ENCODE results near the gene CNR1. TPM values are rescaled to one million over a fixed set of nuclear protein-coding genes. Genes with fewer than 3 reads are reported as not detected.

Gene CNR1
- polyA plus RNA-seq, 1 donor, result 1.5 TPM

DNA sequence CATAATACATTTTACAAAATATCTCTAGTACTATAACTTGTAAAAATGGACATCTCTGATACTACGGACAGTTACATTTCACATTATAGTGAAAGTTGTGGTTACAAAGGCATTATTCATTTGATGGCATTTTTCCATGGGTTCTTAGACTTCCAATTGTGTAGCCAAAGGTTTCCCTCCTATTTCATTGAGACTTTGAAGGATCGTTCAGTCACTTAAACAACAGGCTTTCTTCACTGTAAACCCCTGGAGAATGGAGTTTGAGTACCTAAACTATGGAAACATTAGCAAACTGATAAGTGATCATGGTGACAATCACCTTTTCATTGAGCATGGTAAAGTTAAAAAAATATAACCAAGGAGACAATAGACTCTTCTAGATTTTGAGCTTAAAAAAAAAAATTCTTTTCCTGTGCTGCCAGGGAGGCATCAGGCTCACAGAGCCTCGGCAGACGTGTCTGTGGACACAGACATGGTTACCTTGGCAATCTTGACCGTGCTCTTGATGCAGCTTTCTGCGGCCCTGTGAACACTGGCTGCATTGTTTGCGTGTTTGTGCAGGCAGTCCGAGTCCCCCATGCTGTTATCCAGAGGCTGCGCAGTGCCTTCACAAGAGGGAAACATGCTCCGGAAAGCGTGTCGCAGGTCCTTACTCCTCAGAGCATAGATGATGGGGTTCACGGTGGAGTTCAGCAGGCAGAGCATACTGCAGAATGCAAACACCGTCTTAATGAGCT, 22.6 kb downstream of the CNR1 start:
- DNase-seq, result no peak

DNA sequence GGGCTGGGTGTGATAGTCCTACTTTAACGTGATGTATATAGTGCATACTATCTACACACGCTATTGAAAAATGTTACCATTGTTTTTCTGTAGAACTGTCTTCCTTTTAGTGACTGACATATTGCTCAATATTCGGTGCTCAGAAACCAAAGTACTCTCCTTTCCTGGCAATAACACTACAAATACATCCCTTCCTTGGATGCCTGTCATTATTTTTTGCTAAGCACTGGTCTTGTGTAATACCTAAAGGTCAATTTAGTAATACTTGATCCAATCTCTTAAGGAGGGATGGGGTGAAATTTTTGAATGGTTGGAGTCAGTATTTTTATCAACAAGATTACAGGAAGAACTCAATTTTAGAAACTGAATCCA, 23.9 kb downstream of the CNR1 start:
- no peak for DNase-seq

DNA sequence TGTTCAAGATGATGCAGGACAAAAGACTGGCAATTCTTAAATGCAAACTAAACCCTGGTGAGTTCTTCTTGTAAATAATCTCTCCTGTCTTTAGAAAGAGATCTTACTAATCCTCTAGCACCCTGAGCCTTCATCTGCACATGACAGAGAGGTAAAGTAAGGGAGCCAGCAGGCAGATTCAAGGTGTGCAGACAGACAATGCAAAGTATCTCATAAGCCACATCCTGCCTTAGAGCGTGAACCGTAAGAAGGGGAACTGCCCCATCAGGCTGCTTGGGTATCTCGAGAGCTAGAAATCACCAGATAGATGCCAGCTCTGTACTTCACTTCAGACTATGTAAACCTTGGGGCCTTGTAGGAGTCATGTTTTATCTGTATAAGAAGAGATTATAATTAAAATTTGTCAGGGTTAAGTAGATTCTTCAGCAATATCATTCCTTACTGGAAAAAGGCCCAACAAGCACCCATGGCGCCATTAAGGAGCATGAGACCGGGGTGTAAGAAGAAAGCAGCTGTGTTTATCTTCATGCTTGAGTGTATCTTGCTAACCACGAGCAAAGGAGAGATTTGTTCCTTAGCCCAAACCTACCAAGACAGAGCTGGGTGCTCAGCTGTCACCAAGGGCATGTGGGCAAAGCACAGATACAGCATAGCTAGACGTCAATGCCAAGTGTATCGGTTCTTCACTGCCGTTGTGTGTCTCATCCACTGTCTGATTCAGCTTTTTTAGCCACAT, 24.4 kb downstream of the CNR1 start:
- DNase-seq, result no peak

DNA sequence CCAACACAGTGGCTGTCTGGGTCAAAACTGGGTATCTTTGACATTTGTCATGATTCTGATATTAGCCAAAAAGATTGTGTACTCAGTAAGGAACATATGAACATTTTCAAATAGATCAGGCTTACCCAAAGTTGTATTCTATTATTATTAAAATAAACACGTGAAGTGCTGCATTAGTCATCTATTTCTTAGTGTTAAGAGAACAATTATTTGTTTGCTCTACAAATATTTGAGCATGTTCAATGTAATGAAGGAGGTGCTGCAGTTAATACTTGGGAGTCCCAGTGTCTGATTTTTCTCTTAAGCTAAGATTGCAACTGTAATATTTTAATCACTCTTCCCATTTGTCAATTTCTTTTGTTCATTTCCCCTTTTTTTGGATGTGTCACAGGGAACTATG, 28.2 kb downstream of the CNR1 start:
- no peak for DNase-seq

DNA sequence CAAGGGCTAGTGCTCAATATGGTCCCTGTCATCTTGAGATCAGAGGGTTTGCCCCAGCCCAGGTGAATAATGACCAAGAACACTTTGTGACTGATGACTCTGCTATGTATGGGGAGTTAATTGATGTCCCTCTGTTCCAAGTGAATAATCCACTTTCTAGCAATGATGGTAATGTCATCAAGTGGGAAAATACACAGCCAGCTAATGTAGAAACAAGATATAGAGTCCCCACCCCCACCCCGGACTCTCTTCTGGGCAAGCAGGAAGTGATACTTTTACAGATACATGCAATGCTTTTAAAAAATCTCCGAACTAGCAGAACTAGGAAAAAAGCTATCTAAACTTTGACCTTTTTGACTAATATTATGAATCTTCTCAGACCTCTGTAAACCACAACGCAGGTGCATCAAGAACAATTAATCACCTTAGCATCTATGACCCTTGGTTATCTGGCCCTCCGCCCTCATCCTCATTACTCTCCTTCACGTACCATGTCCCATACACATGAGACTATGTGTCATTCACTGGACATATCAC, 30.5 kb downstream of the CNR1 start:
- no peak for DNase-seq

DNA sequence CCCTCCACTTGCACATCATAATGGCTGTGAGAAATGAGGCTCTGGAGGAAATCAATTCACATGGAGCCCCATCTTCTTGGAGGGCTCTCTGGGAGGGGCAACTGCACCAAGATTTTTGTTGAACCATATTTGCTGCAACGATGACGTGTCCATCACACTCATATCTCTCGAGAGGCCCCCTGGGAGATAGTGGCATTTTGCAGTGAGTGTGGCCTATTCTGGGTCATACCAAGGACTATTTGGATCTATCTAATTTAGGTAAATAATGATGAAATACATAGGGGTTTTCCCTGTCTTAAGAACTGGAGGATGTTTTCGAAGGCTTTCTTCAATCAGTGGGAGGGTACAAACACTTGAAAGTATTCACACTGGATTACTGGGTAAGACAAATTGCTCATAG, 31.6 kb downstream of the CNR1 start:
- no peak for DNase-seq

DNA sequence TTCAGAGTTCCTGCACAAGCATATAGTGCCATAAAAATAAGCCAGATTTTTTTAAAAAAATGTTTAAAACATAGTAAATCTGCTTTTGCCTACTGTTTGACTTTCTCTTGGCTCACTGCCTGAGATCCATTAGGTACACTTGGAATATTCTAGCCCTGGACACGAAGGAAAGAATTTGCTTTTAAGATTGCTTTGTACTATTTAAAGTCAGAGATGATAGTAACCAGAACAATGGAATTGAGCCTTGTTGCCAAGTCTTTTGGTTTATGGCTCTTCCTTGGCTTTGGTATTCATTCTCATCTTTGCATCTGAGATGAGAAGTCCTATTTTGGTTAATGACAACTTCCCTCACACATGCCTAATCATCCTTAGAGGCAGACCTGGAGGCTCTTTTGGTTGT, 32.4 kb downstream of the CNR1 start:
- no peak for DNase-seq

DNA sequence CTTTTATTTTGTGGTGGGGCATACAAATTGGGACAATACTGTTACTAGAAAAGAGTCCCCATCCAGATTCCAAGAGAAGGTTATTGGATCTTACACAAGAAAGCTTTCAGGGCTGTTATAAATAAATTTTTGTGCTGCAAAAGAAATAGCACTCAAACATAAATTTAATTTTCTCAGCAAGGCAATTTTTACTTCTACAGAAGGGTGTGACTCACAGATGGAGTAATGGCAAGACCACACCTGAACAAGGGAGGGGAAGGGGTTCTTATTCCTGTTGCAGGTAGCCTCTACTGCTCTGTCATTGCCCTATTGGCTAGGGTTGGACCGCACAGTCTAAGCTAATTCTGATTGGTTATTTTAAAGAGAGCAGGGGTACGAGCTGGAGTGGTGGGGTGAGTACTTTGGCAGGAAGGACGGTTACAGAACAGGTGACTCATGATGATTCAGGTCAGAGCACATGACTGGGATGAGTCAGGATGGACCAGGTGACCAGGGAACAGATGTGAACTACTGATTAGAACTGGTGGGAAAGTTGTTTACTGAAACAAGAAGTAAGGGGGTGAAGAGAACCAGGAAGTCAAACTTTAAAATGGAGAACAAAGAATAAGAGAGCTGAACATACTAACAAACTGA, 41.1 kb downstream of the CNR1 start:
- DNase-seq, result no peak

DNA sequence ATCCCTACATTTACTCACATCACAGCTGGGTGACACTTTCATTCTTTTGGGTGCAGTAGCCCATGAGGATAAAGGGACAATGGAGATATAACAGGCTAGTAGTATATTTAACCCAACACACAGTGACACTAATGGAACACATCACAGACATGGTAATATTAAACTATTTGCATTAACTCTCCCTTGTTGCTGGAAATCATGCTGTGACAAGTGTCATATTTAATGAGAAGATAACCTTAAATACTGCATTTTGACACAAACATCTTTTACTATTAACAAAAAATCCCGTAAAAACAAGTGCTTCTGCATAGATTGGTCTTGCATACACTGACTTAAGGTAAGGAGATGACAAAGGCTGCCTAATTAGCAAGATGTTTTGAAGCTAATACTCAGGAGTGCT, 45.5 kb downstream of the CNR1 start:
- DNase-seq, result no peak

DNA sequence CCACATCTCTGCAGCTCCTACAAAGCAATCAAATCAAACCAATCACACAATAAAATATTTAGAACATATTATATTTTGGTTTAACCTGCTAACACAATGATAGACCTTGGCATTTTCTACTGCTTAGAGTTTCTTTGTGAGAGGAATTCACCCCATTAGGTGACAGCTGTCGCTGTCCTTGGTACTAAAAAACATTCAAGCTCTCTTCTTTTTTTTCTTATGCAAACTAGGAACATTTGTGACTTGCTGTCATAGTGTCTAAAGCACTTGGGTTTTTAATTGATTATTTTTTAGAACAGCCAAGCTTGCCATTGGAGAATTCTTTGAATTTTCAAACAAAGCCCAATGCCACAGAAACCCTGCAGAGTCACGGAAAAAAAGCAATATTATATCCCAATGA, 46.4 kb downstream of the CNR1 start:
- peak; percentile 57 for DNase-seq

DNA sequence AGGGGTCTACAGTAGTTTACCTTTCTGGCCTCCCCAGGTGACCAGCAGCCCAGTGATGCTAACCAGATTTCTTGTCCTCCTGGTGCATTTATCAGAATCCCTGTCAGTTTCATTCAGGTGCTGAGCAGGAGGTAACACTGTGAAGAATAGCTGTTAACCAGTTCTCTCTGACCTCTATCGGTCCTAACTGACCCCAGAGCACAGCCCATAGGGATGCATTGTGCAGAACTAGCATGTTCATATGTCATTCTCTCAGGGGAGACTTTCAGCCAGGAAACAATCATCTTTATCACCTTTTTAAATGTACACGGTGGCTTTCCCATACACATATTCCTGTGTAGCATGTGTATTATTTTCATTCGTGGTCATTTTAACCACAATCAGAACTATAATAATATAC, 49.9 kb downstream of the CNR1 start:
- DNase-seq, result no peak

DNA sequence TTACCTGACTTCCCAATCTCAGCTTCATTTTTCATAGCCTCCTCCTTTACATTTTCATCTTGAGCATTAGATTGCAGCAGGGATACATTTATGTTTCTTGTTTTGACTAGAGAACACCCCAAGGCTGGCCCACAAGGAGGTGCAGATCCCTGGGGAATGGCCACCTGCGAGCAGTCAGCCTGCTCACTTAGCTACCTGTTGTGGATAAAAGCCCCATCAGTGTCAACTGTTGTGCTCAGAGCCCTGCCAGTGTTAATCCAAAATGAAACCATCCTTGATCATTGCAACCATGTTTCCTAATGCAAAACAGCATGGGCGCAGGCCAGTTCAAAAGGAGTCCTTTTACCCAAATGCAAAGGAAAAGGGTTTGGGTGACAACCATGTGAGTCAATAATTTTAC, 50.8 kb downstream of the CNR1 start:
- no peak for DNase-seq

DNA sequence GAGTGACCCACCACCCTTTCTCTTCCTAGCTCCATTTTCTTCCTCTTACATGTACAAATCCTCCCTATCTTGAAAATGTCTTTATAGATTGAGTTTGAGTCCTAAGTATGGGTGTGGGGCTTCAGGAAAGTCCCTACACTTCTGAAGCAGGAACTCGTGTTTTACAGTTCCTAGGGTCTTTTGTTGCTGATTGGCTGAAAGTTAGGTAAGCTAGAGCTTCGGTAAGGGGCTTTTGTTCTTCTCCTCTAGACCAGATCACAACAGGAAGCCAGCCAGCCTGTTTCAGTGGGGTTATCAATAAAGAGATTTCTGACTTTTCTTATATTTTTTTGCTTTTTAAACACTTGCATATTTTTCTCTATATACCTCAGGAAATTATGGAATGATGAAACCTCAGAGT, 51.3 kb downstream of the CNR1 start:
- DNase-seq, result no peak

DNA sequence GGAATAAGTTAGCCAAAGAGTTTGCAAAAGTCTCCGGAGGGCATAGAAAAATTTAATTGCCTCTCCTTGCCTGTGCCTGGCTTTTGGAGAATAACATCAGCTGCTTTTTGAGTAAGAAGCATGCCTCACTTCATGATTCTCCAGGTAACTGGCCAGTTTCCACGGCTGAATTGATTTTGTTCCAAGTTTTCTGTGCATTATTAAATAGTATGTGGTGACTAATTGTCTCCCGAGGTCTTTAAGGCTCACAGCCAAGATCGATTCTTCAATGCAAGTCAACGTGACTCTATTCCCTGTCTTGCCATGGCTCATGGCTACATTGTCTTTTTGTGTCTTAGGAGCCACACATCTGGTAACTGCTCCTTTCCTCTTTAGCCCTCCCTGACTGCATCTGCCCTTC, 54.2 kb downstream of the CNR1 start:
- no peak for DNase-seq

DNA sequence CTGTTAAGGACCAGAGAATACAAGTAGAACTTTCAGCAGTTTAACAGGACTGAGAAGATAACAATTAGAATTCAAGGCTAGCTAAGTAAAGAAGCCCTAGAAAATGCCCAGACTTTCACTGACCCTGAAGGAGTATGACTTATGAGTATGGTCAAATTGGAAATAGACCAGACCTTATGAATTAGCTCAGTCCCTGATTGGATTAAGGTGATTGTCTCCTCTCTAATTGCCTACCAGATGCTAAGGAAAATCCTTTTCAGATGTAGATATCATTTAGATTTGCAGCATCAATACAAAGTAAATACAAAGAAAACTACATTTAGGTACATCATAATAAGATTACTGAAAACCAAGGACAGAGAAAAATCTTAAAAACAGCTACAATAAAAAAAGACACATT, 58.9 kb downstream of the CNR1 start:
- DNase-seq, result no peak

DNA sequence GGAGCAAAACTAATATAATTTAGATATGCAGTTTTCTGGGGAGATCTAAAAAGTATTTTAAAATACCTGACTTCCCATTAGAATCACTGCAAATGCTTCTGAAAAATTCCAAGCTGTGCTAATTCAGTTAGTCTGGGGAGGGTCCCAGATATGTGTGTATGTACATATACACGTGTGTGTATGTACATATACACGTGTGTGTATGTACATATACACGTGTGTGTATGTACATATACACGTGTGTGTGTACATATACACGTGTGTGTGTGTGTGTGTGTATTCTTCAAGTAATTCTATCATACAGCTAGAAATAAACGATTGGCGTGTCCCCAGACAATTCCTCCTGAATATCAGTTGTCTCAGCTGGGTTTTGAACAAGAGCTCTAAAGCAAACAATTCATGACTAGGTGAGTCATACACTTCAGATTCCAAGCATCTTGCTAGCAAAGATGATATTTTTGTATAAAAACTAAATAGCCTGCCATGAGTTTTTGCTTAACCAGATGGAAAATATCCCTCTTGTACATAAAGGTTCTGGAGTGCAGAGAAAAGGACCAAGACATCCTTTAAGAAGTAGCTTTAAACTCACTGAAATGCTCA, 60.3 kb downstream of the CNR1 start:
- no peak for DNase-seq

Other genes starting within 250 kb of the CNR1 start
- not detected for gene SPACA1, start 118.5 kb downstream of the CNR1 start, polyA plus RNA-seq (ENCODE audit: insufficient read length)